Measurements from ENCODE around the gene TSHR.

DNA sequence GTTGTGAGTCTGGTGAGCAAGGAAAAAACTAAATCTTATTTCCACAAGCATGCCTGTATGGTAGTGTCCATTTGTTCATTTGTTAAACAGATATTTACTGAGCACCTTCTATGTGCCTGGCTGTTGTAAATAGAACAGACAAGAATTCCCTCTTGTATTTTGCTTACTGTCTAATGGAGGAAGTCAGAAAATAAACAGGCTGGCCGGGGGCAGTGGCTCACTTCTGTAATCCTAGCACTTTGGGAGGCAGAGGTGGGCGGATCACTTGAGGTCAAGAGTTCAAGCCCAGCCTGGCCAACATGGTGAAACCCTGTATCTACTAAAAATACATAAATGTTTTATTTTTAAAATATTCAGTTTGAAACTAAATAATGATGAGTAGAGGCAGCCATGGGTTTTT is 186.0 kb downstream of the TSHR start:
- TF ChIP-seq CTCF (IDR thresholded peaks at IDR 0.05) (no peak), POLR2A (IDR thresholded peaks at IDR 0.05) (no peak)

All from heart left ventricle (tissue), 13 donors.